Testis (tissue), 2 donors: ENCODE results near the gene SLC6A15.

Experiments
- CTCF ChIP-seq, 3 experiments: fragments of 450-650 bp in 2 of 3; fragments of 200-600 bp in 1 of 3; sonication (generic) in 1 of 3; IDR thresholded peaks; one replicate each; pipeline ENCODE4 v1.5.1; 2016 to 2019; ENCODE audit warnings: antibody characterized with exemption in 3 of 3, mild to moderate bottlenecking in 2 of 3, moderate library complexity in 1 of 3
- POLR2A ChIP-seq: fragments of 450-650 bp; IDR thresholded peaks from one replicate; pipeline ENCODE4 v1.6.1; 2017; ENCODE audit warnings: antibody characterized with exemption, mild to moderate bottlenecking, moderate library complexity

DNA sequence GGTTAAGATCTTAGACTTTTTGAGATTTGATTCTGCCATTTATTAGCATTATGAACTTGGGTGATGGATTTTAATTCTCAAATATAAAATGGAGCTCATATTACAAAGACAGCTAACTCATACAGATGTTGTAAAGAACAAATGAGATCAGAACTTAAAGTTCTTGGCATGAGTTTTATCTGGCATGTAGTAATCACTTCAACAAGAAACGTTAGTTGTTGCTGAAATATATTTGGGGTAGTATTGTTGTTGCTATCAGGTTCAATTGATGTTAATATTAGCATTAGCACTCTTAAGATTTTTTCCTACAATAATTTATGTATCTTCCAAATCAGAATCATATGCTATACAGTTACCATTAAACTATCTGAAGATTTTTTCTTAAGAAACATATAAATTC, 71.0 kb downstream of the SLC6A15 start:
- TF ChIP-seq CTCF (IDR thresholded peaks at IDR 0.05), result no peak
- TF ChIP-seq POLR2A, result no peak
